GM23248 (cell line): ENCODE data around the gene SHISA5.
"Not testable (repeated sequence)": the region's sequence is repeated elsewhere in the genome, so short reads cannot be mapped to it uniquely, and the experiment has no call there.

Experiments used
- EZH2 ChIP-seq: fragments of 200-600 bp; sonication (generic); IDR thresholded peaks from 2 replicates; pipeline ENCODE4 v1.6.1; 2018; ENCODE audit warnings: antibody characterized with exemption, mild to moderate bottlenecking; ENCODE audit not compliant: insufficient read depth, poor library complexity, severe bottlenecking
- EZH2phosphoT487 ChIP-seq: fragments of 200-600 bp; sonication (generic); IDR thresholded peaks from 2 replicates; pipeline ENCODE4 v1.6.1; 2018; ENCODE audit warnings: antibody characterized with exemption, moderate library complexity, mild to moderate bottlenecking, low read depth; ENCODE audit not compliant: insufficient read depth

GRCh38 chr3:48480891-48481290, 23.1 kb downstream of the SHISA5 start:
- not testable (repeated sequence) for TF ChIP-seq EZH2, EZH2phosphoT487
